Endodermal cell (in vitro differentiated cells): Measurements from ENCODE around the gene ELMO1. TPM values are rescaled to one million over a fixed set of nuclear protein-coding genes. Genes with fewer than 3 reads are reported as not detected.
A peak's percentile ranks its signal among the peaks of the same experiment; 100 is the strongest.

Experiments
- DNase-seq: peaks from one replicate; pipeline ENCODE4 v3.0.0-alpha.2; 2017
- H3K27ac ChIP-seq: 2 replicates; pipeline ENCODE4 v1.5.1; 2013; ENCODE audit warnings: mild to moderate bottlenecking, low read depth, low read length, moderate library complexity
- H3K27me3 ChIP-seq: 2 replicates; pipeline ENCODE4 v1.6.1; 2013; ENCODE audit warnings: mild to moderate bottlenecking, low read length, moderate library complexity; ENCODE audit not compliant: insufficient read depth, control insufficient read depth, poor library complexity, severe bottlenecking
- H3K36me3 ChIP-seq: 2 replicates; pipeline ENCODE4 v1.7.0; 2013; ENCODE audit warnings: mild to moderate bottlenecking, low read length, moderate library complexity; ENCODE audit not compliant: control insufficient read depth, insufficient read depth
- H3K4me1 ChIP-seq: one replicate; pipeline ENCODE4 v1.7.0; 2013; ENCODE audit warnings: low read length; ENCODE audit not compliant: control insufficient read depth, insufficient read depth
- H3K4me3 ChIP-seq: 2 replicates; pipeline ENCODE4 v1.5.1; 2013; ENCODE audit warnings: mild to moderate bottlenecking, low read length, moderate library complexity
- H3K9ac ChIP-seq: 2 replicates; pipeline ENCODE4 v1.6.1; 2013; ENCODE audit warnings: mild to moderate bottlenecking, low read length, moderate library complexity; ENCODE audit not compliant: poor library complexity, severe bottlenecking; ENCODE audit errors: extremely low read depth
- H3K9me3 ChIP-seq: 2 replicates; pipeline ENCODE4 v1.6.1; 2013; ENCODE audit warnings: mild to moderate bottlenecking, low read length, moderate library complexity; ENCODE audit not compliant: control insufficient read depth
- H3K27ac Mint-ChIP-seq: 2 replicates; pipeline ENCODE4 v1.8.0; 2020; ENCODE audit warnings: mixed read lengths
- H3K27me3 Mint-ChIP-seq: 2 replicates; pipeline ENCODE4 v1.8.0; 2021; ENCODE audit warnings: mild to moderate bottlenecking, mixed read lengths; ENCODE audit not compliant: insufficient read depth
- H3K36me3 Mint-ChIP-seq: 2 replicates; pipeline ENCODE4 v1.8.0; 2020; ENCODE audit warnings: low read depth, mixed read lengths
- H3K4me1 Mint-ChIP-seq: 2 replicates; pipeline ENCODE4 v1.8.0; 2020; ENCODE audit warnings: mixed read lengths
- H3K4me3 Mint-ChIP-seq: 2 replicates; pipeline ENCODE4 v1.8.0; 2020; ENCODE audit warnings: mild to moderate bottlenecking, moderate library complexity, mixed read lengths
- H3K9me3 Mint-ChIP-seq: 2 replicates; pipeline ENCODE4 v1.8.0; 2020; ENCODE audit warnings: mild to moderate bottlenecking, mixed read lengths
- CTCF ChIP-seq: fragments of 200-600 bp; sonication (generic); conservative IDR thresholded peaks from 2 replicates; pipeline ENCODE4 v1.5.0; 2021; ENCODE audit warnings: antibody characterized with exemption, mild to moderate bottlenecking
- WGBS, 2 experiments: methylation state at CpG; one replicate each; pipeline versions ENCODE4 v1.1.5 to v1.1.7; 2013; ENCODE audit warnings: missing lambda C conversion rate in 2 of 2, mixed read lengths in 1 of 2; ENCODE audit not compliant: insufficient coverage in 1 of 2, insufficient read length in 1 of 2; 5-methylcytosine and 5-hydroxymethylcytosine counted together
- total RNA-seq, 2 donors: library from RNA; stranded (reverse); fragmentation: NEBNext Ultra II Directional in 1 of 2; extraction: Animal tissue kit (Norgen Biotek cat#: 25700) in 1 of 2; gene quantifications; 2 replicates in 1 of 2; 3 replicates in 1 of 2; pipeline ENCODE4 v1.2.1, GENCODE V29; 2021

ELMO1 gene
- total RNA-seq, 2 donors from 2014 or later: 120 to 131 TPM

GRCh38 chr7:36937754-36938563 lies 510.7 kb downstream of the ELMO1 start:
- Histone ChIP-seq H3K9ac (no peak overlapping the region), H3K9me3 (peaks cover 39% of the 10 kb centered on the region), H3K4me3 (no peak overlapping the region), H3K27ac (no peak overlapping the region), H3K36me3 (peaks cover 22% of the 10 kb centered on the region), H3K27me3 (no peaks in the 10 kb centered on the region), H3K4me1 (peaks cover 6% of the 10 kb centered on the region)
- Mint-ChIP-seq H3K27ac (no peak overlapping the region), H3K4me1 (peaks cover 26% of the 10 kb centered on the region), H3K36me3 (peaks cover 32% of the 10 kb centered on the region), H3K27me3 (peaks cover under 1% of the 10 kb centered on the region), H3K9me3 (peaks cover 21% of the 10 kb centered on the region), H3K4me3 (no peak overlapping the region)
- TF ChIP-seq CTCF: peak; percentile 73
- DNase-seq: no peak
- 85 to 100% methylated on average over 2 of the region's 2 CpGs for WGBS, 2 experiments

- Histone ChIP-seq H3K36me3 (peaks cover 7% of the 10 kb centered on the region), H3K9me3 (peaks cover 12% of the 10 kb centered on the region), H3K4me3 (no peak overlapping the region), H3K27me3 (no peaks in the 10 kb centered on the region), H3K4me1 (peaks cover 11% of the 10 kb centered on the region), H3K9ac (no peak overlapping the region), H3K27ac (no peak overlapping the region)
- 93 to 100% methylated on average over 1 of the region's 1 CpG for WGBS, 2 experiments
- peaks cover 22% of the 10 kb centered on the region for H3K36me3 Mint-ChIP-seq
- peaks cover 4% of the 10 kb centered on the region for H3K9me3 Mint-ChIP-seq
- H3K27ac Mint-ChIP-seq: no peak overlapping the region
- no peak for DNase-seq
- no peak for TF ChIP-seq CTCF
- peaks cover 33% of the 10 kb centered on the region for H3K4me1 Mint-ChIP-seq
- no peak overlapping the region for H3K4me3 Mint-ChIP-seq
- H3K27me3 Mint-ChIP-seq: peaks cover 7% of the 10 kb centered on the region
These were observed 516.8 kb downstream of the ELMO1 start for GRCh38 chr7:36931892-36932291.

- H3K27ac ChIP-seq: no peak overlapping the region
- no peak for DNase-seq
- Mint-ChIP-seq H3K4me1 (peaks cover 26% of the 10 kb centered on the region), H3K4me3 (no peak overlapping the region), H3K36me3 (peaks cover 13% of the 10 kb centered on the region), H3K9me3 (no peaks in the 10 kb centered on the region), H3K27me3 (peaks cover 7% of the 10 kb centered on the region), H3K27ac (no peak overlapping the region)
- H3K9ac ChIP-seq: no peak overlapping the region
- H3K27me3 ChIP-seq: no peaks in the 10 kb centered on the region
- H3K4me3 ChIP-seq: no peak overlapping the region
- H3K36me3 ChIP-seq: no peaks in the 10 kb centered on the region
- H3K9me3 ChIP-seq: no peaks in the 10 kb centered on the region
- peaks cover 11% of the 10 kb centered on the region for H3K4me1 ChIP-seq
- 92 to 94% methylated on average over 3 to 4 of the region's 4 CpGs for WGBS, 2 experiments
- TF ChIP-seq CTCF: no peak
These were observed 518.9 kb downstream of the ELMO1 start for GRCh38 chr7:36929791-36930190.
